GM12878 (cell line): ENCODE data around the gene MMP12. TPM values are rescaled to one million over a fixed set of nuclear protein-coding genes. Genes with fewer than 3 reads are reported as not detected.

ENCODE experiments used
- ATAC-seq: fragments of 200-7000 bp; cut with Tn5 transposase; 3 replicates; pipeline ENCODE4 v1.9.1; 2020; ENCODE audit warnings: mild to moderate bottlenecking, moderate library complexity
- BruUV-seq: library from RNA; stranded (reverse); fragments of 400-500 nt; replicated peaks from 2 replicates; lab custom pipeline; 2021; lab: Mats Ljungman, UMichigan
- CTCF ChIA-PET: fragments of 300-600 bp; sonication (Branson Sonifier 250); formaldehyde crosslinking; extraction: SDS; loops from one replicate; lab custom pipeline; 2021; ENCODE audit warnings: inconsistent platforms; lab: Yijun Ruan, JAX
- POLR2A ChIA-PET: fragments of 350-600 bp; formaldehyde crosslinking; extraction: SDS; loops from one replicate; lab custom pipeline; 2021; ENCODE audit warnings: inconsistent platforms; lab: Charles Lee
- RAD21 ChIA-PET: fragments of 300-600 bp; sonication (Branson Sonifier 250); formaldehyde crosslinking; loops from one replicate; lab custom pipeline; 2023; ENCODE audit warnings: antibody characterized with exemption; ENCODE audit not compliant: unreplicated experiment; lab: Charles Lee
- SMC1A ChIA-PET: fragments of 300-600 bp; sonication (Branson Sonifier 250); formaldehyde crosslinking; loops from one replicate; lab custom pipeline; 2023; ENCODE audit not compliant: unreplicated experiment, uncharacterized antibody; lab: Charles Lee
- DNase-seq: peaks from one replicate; pipeline ENCODE4 v3.0.0-alpha.2; 2011; ENCODE audit warnings: low read depth, low spot score
- FAIRE-seq: peaks from 3 replicates; lab custom pipeline; 2011; peaks lifted over from hg19 to GRCh38; lab: Jason Lieb, UNC
- H2AFZ ChIP-seq: 2 replicates; pipeline ENCODE4 v1.6.0; 2011; ENCODE audit warnings: low read depth, low read length, control low read depth; ENCODE audit not compliant: control insufficient read depth
- H3K27ac ChIP-seq: 2 replicates; pipeline ENCODE4 v1.5.1; 2011; ENCODE audit warnings: control low read depth; ENCODE audit not compliant: control insufficient read depth, insufficient read depth
- H3K27me3 ChIP-seq, 2 experiments: replicated peaks in 1 of 2; 2 replicates each; pipeline versions ENCODE4 v1.6.0 to v1.6.1; 2011; ENCODE audit warnings: low read length in 1 of 2; ENCODE audit not compliant: control insufficient read depth in 2 of 2, insufficient read depth in 2 of 2
- H3K36me3 ChIP-seq, 2 experiments: 2 replicates each; pipeline ENCODE4 v1.5.1; 2011; ENCODE audit warnings: low read length in 1 of 2; ENCODE audit not compliant: control insufficient read depth in 2 of 2, insufficient read depth in 2 of 2
- H3K4me1 ChIP-seq: 2 replicates; pipeline ENCODE4 v1.6.1; 2011; ENCODE audit warnings: mild to moderate bottlenecking, low read length, moderate library complexity, mixed read lengths; ENCODE audit not compliant: control insufficient read depth, insufficient read depth
- H3K4me2 ChIP-seq: 2 replicates; pipeline ENCODE4 v1.6.0; 2011; ENCODE audit warnings: control low read depth; ENCODE audit not compliant: control insufficient read depth, insufficient read depth
- H3K4me3 ChIP-seq: fragments of 200-600 bp; sonication (generic); 2 replicates; pipeline ENCODE4 v1.5.1; 2016
- H3K79me2 ChIP-seq: 2 replicates; pipeline ENCODE4 v1.6.0; 2011; ENCODE audit warnings: low read length; ENCODE audit not compliant: control insufficient read depth, insufficient read depth
- H3K9ac ChIP-seq: 2 replicates; pipeline ENCODE4 v1.8.0; 2011; ENCODE audit warnings: low read length, control low read depth, mixed read lengths; ENCODE audit not compliant: control insufficient read depth, insufficient read depth
- H3K9me3 ChIP-seq: replicated peaks from 3 replicates; pipeline ENCODE4 v1.5.1; 2011; ENCODE audit warnings: mild to moderate bottlenecking, low read length; ENCODE audit not compliant: control insufficient read depth, insufficient read depth
- H4K20me1 ChIP-seq: 2 replicates; pipeline ENCODE4 v1.6.0; 2011; ENCODE audit not compliant: control insufficient read depth, insufficient read depth
- CHD2 ChIP-seq: IDR thresholded peaks from 2 replicates; pipeline ENCODE4 v1.6.1; 2011; ENCODE audit warnings: low read depth, low read length, improper control_type of control experiment, borderline replicate concordance
- CREM ChIP-seq: IDR thresholded peaks from 2 replicates; pipeline ENCODE4 v1.6.1; 2014; ENCODE audit warnings: antibody characterized with exemption, low read depth
- ETV6 ChIP-seq, 2 experiments: fragments of 450-650 bp in 1 of 2; IDR thresholded peaks in 1 of 2; conservative IDR thresholded peaks in 1 of 2; 2 replicates each; pipeline ENCODE4 v1.6.1; 2014; ENCODE audit warnings: antibody characterized with exemption in 1 of 2, borderline replicate concordance in 1 of 2, low read depth in 1 of 2, mild to moderate bottlenecking in 1 of 2, moderate library complexity in 1 of 2
- FOXK2 ChIP-seq: fragments of 450-650 bp; IDR thresholded peaks from 2 replicates; pipeline ENCODE4 v1.6.1; 2017; ENCODE audit warnings: mild to moderate bottlenecking, moderate library complexity
- HDGF ChIP-seq: fragments of 450-650 bp; IDR thresholded peaks from 2 replicates; pipeline ENCODE4 v1.6.1; 2016; ENCODE audit warnings: antibody characterized with exemption
- IRF3 ChIP-seq: fragments of 450-650 bp; IDR thresholded peaks from 2 replicates; pipeline ENCODE4 v1.6.1; 2014; ENCODE audit warnings: mild to moderate bottlenecking
- JUNB ChIP-seq: IDR thresholded peaks from 2 replicates; pipeline ENCODE4 v1.6.1; 2016; ENCODE audit warnings: antibody characterized with exemption, mild to moderate bottlenecking
- KDM1A ChIP-seq: fragments of 200-600 bp; sonication (generic); IDR thresholded peaks from 2 replicates; pipeline ENCODE4 v1.6.1; 2016; ENCODE audit warnings: borderline replicate concordance
- RUNX3 ChIP-seq: IDR thresholded peaks from 2 replicates; pipeline ENCODE4 v1.6.1; 2012; ENCODE audit warnings: low read length, inconsistent platforms
- SMAD1 ChIP-seq: fragments of 450-650 bp; IDR thresholded peaks from 2 replicates; pipeline ENCODE4 v1.6.1; 2018; ENCODE audit warnings: mild to moderate bottlenecking, low read depth; ENCODE audit not compliant: partially characterized antibody
- SP1 ChIP-seq: IDR thresholded peaks from one replicate; pipeline ENCODE4 v1.6.1; 2011; ENCODE audit warnings: low read depth, low read length
- SPI1 ChIP-seq: IDR thresholded peaks from 2 replicates; pipeline ENCODE4 v1.6.1; 2011; ENCODE audit warnings: low read depth, mild to moderate bottlenecking, low read length, moderate library complexity, borderline replicate concordance; ENCODE audit not compliant: insufficient read depth
- SUPT20H ChIP-seq: IDR thresholded peaks from 2 replicates; pipeline ENCODE4 v1.6.1; 2011; ENCODE audit warnings: low read depth, mild to moderate bottlenecking, low read length, moderate library complexity, borderline replicate concordance; ENCODE audit not compliant: control insufficient read depth
- TAF1 ChIP-seq: IDR thresholded peaks from 2 replicates; pipeline ENCODE4 v1.6.1; 2011; ENCODE audit warnings: mild to moderate bottlenecking, low read depth, low read length, borderline replicate concordance
- TBL1XR1 ChIP-seq: IDR thresholded peaks from 2 replicates; pipeline ENCODE4 v1.6.1; 2012; ENCODE audit warnings: low read depth, low read length, improper control_type of control experiment
- USF1 ChIP-seq: IDR thresholded peaks from 2 replicates; pipeline ENCODE4 v1.6.1; 2011; ENCODE audit warnings: borderline replicate concordance, low read depth, mild to moderate bottlenecking, moderate library complexity, mixed read lengths, low read length; ENCODE audit not compliant: insufficient read depth; ENCODE audit errors: extremely low read length
- ZBTB40 ChIP-seq: fragments of 450-650 bp; IDR thresholded peaks from 2 replicates; pipeline ENCODE4 v1.6.1; 2016; ENCODE audit warnings: mild to moderate bottlenecking, moderate library complexity, borderline replicate concordance
- WGBS: methylation state at CpG from one replicate; pipeline ENCODE4 v1.1.6; 2016; ENCODE audit warnings: low lambda C conversion rate; ENCODE audit not compliant: insufficient replicate concordance, insufficient coverage; ENCODE audit errors: missing lambda C conversion rate; 5-methylcytosine and 5-hydroxymethylcytosine counted together
- in situ Hi-C: fragments of 300-500 bp; cut with MboI; formaldehyde crosslinking; loops from 9 replicates; pipeline ENCODE4 v1.14.3; 2018; ENCODE audit warnings: mixed read lengths
- intact Hi-C: fragments of 100-400 bp; cut with micrococcal nuclease; formaldehyde crosslinking; loops from one replicate; pipeline ENCODE4 v1.14.2; 2022; ENCODE audit not compliant: unreplicated experiment
- polyA plus RNA-seq, 11 experiments: library from polyadenylated mRNA; depleted of rRNA in 4 of 11; unstranded in 6 of 11; stranded (reverse) in 5 of 11; fragments of >200 nt; fragmentation: Nextera tagmentation in 4 of 11; fragmentation: Illumina TruSeq in 1 of 11; extraction: Ambion mirVana in 4 of 11; extraction: Trizol in 1 of 11; gene quantifications; 1 replicate in 1 of 11; 2 replicates in 10 of 11; pipeline versions ENCODE4 v1.2.1 to v1.2.3, GENCODE V29; 2011 to 2016; ENCODE audit warnings: inconsistent platforms in 2 of 11, missing spikeins in 2 of 11, low read depth in 1 of 11
- total RNA-seq, 4 experiments: library from RNA; depleted of rRNA in 3 of 4; stranded (reverse); fragments of >200 nt in 3 of 4; fragmentation: Illumina TruSeq in 1 of 4; extraction: Trizol in 1 of 4; gene quantifications; 2 replicates each; pipeline versions ENCODE4 v1.2.1 to v1.2.3, GENCODE V29; 2013 to 2021

Gene MMP12
- total and polyA plus RNA-seq, 10 of the 15 experiments (the other 5 are each of a cell fraction or from before 2014, with no cell fraction given) = 0.14 TPM; not detected in 9

- 44% methylated on average over 2 of the region's 2 CpGs for WGBS
- BruUV-seq = no TSS peak
- in situ Hi-C loops = no loop called here
- TF ChIP-seq CREM (no peak), ZBTB40 (no peak), USF1 (no peak), SUPT20H (no peak), SPI1 (no peak), SP1 (no peak), ETV6 (conservative IDR thresholded peaks at IDR 0.05 in 1 of 2, IDR thresholded peaks at IDR 0.05 in 1 of 2; ENCODE audit: borderline replicate concordance in 1 of 2, low read depth in 1 of 2) (no peak), FOXK2 (no peak), HDGF (no peak), IRF3 (no peak), CHD2 (no peak), TBL1XR1 (no peak), JUNB (no peak), TAF1 (no peak), KDM1A (no peak), RUNX3 (no peak), SMAD1 (no peak)
Observed at GRCh38 chr11:102853956-102854355, 20.8 kb downstream of the MMP12 start.

More at GRCh38 chr11:102853956-102854355, 20.8 kb downstream of the MMP12 start:
- Histone ChIP-seq H2AFZ (no peak overlapping the region), H3K9me3 (no peaks in the 10 kb centered on the region), H3K27ac (no peak overlapping the region), H3K79me2 (no peaks in the 10 kb centered on the region), H3K4me3 (no peak overlapping the region), H3K9ac (no peak overlapping the region), H3K4me1 (no peaks in the 10 kb centered on the region), H3K4me2 (no peak overlapping the region), H4K20me1 (no peaks in the 10 kb centered on the region), H3K27me3 (no peaks in the 10 kb centered on the region; a peak in 1 of 4 replicates), H3K36me3 (no peaks in the 10 kb centered on the region)
- SMC1A ChIA-PET = no interaction called here
- FAIRE-seq = no peak
- intact Hi-C loops = no loop called here
- RAD21 ChIA-PET = interaction anchor here (1.2 kb wide), 1 partner anchor 20 kb away, joined by 3 read pairs; no protein-coding TSS in a partner anchor
- POLR2A ChIA-PET = no interaction called here
- CTCF ChIA-PET = no interaction called here
- no peak for DNase-seq
- no peak for ATAC-seq
